Endothelial cell of umbilical vein (primary cell): ENCODE results near the gene TMEM109. TPM values are rescaled to one million over a fixed set of nuclear protein-coding genes. Genes with fewer than 3 reads are reported as not detected.
A peak's percentile ranks its signal among the peaks of the same experiment; 100 is the strongest.

Experiments used
- BruUV-seq: library from RNA; stranded (reverse); fragments of 400-500 nt; replicated peaks from 2 replicates; lab custom pipeline; 2021; lab: Mats Ljungman, UMichigan
- CTCF ChIA-PET: fragments of 300-600, 350-600 bp; sonication (Branson Sonifier 250); formaldehyde crosslinking; loops from one replicate; lab custom pipeline; 2021; ENCODE audit warnings: antibody characterized with exemption, inconsistent platforms; lab: Charles Lee
- POLR2A ChIA-PET: fragments of 300-600, 350-600 bp; sonication (Branson Sonifier 250); formaldehyde crosslinking; loops from one replicate; lab custom pipeline; 2021; ENCODE audit warnings: antibody characterized with exemption, inconsistent platforms; lab: Charles Lee
- DNase-seq: peaks from one replicate; pipeline ENCODE4 v3.0.0-alpha.2; 2011; ENCODE audit warnings: low read depth, low spot score
- FAIRE-seq: peaks from 2 replicates; lab custom pipeline; 2011; peaks lifted over from hg19 to GRCh38; lab: Jason Lieb, UNC
- H2AFZ ChIP-seq: 2 replicates; pipeline ENCODE4 v1.6.0; 2012; ENCODE audit warnings: low read depth, low read length, control low read depth, inconsistent platforms
- H3K27ac ChIP-seq: 2 replicates; pipeline ENCODE4 v1.5.1; 2011; ENCODE audit warnings: low read depth, mild to moderate bottlenecking, control low read depth, low read length, moderate library complexity; ENCODE audit not compliant: insufficient read depth
- H3K27me3 ChIP-seq, 2 experiments: 2 replicates each; pipeline versions ENCODE4 v1.6.0 to v1.6.1; 2011; ENCODE audit warnings: low read length in 2 of 2, mixed read lengths in 1 of 2; ENCODE audit not compliant: control insufficient read depth in 2 of 2, insufficient read depth in 2 of 2
- H3K36me3 ChIP-seq, 2 experiments: 2 replicates in 1 of 2; 3 replicates in 1 of 2; pipeline ENCODE4 v1.5.1; 2011; ENCODE audit warnings: low read length in 2 of 2, mild to moderate bottlenecking in 1 of 2, moderate library complexity in 1 of 2; ENCODE audit not compliant: control insufficient read depth in 2 of 2, insufficient read depth in 2 of 2; ENCODE audit errors: extremely low read depth in 1 of 2
- H3K4me1 ChIP-seq: 3 replicates; pipeline ENCODE4 v1.5.1; 2011; ENCODE audit warnings: mild to moderate bottlenecking, low read length; ENCODE audit not compliant: control insufficient read depth, insufficient read depth; ENCODE audit errors: extremely low read depth
- H3K4me2 ChIP-seq: 2 replicates; pipeline ENCODE4 v1.6.1; 2011; ENCODE audit warnings: low read length, control low read depth, mixed read lengths; ENCODE audit not compliant: insufficient read depth
- H3K4me3 ChIP-seq, 3 experiments: fragments of 200-600 bp in 1 of 3; sonication (generic), shearing (Covaris generic) in 1 of 3; replicated peaks in 1 of 3; 2 replicates each; pipeline ENCODE4 v1.5.1; 2011 to 2016; ENCODE audit warnings: control low read depth in 3 of 3, low read length in 3 of 3, mild to moderate bottlenecking in 2 of 3, inconsistent platforms in 1 of 3, low read depth in 1 of 3, moderate library complexity in 1 of 3; ENCODE audit not compliant: insufficient read depth in 1 of 3
- H3K79me2 ChIP-seq: 2 replicates; pipeline ENCODE4 v1.6.0; 2012; ENCODE audit warnings: low read length, inconsistent platforms; ENCODE audit not compliant: control insufficient read depth, insufficient read depth
- H3K9ac ChIP-seq: replicated peaks from 2 replicates; pipeline ENCODE3; 2011; ENCODE audit warnings: low read length, control low read depth; ENCODE audit not compliant: insufficient read depth; ENCODE audit errors: extremely low read depth
- H3K9me1 ChIP-seq: replicated peaks from 3 replicates; pipeline ENCODE4 v1.6.0; 2011; ENCODE audit warnings: mild to moderate bottlenecking, low read length; ENCODE audit not compliant: control insufficient read depth, insufficient read depth; ENCODE audit errors: extremely low read depth
- H3K9me3 ChIP-seq: replicated peaks from 2 replicates; pipeline ENCODE4 v1.5.1; 2012; ENCODE audit warnings: low read length, inconsistent platforms; ENCODE audit not compliant: control insufficient read depth, insufficient read depth
- H4K20me1 ChIP-seq: replicated peaks from 2 replicates; pipeline ENCODE3; 2011; ENCODE audit warnings: mild to moderate bottlenecking, low read length; ENCODE audit not compliant: control insufficient read depth, insufficient read depth; ENCODE audit errors: extremely low read depth
- CTCF ChIP-seq, 2 donors: IDR thresholded peaks; 1 replicate in 1 of 2; 2 replicates in 1 of 2; pipeline ENCODE4 v1.5.1; 2011; ENCODE audit warnings: low read length in 2 of 2, mild to moderate bottlenecking in 2 of 2, moderate library complexity in 2 of 2, control low read depth in 1 of 2, inconsistent platforms in 1 of 2, low read depth in 1 of 2; ENCODE audit not compliant: insufficient read depth in 1 of 2; ENCODE audit errors: extremely low read depth in 1 of 2
- FOS ChIP-seq: IDR thresholded peaks from 2 replicates; pipeline ENCODE4 v1.6.1; 2011; ENCODE audit warnings: mild to moderate bottlenecking, low read length, moderate library complexity, borderline replicate concordance; ENCODE audit not compliant: insufficient read depth
- GATA2 ChIP-seq: IDR thresholded peaks from 2 replicates; pipeline ENCODE4 v1.7.0; 2011; ENCODE audit warnings: low read depth, mild to moderate bottlenecking, moderate library complexity, mixed read lengths, low read length; ENCODE audit not compliant: insufficient read length, insufficient read depth
- JUN ChIP-seq: IDR thresholded peaks from 2 replicates; pipeline ENCODE4 v1.6.1; 2011; ENCODE audit warnings: borderline replicate concordance, low read depth; ENCODE audit not compliant: insufficient read length, insufficient read depth
- MYC ChIP-seq: IDR thresholded peaks from one replicate; pipeline ENCODE4 v1.6.1; 2011; ENCODE audit warnings: mild to moderate bottlenecking, low read depth, low read length
- POLR2A ChIP-seq: IDR thresholded peaks from 2 replicates; pipeline ENCODE4 v1.6.1; 2012; ENCODE audit warnings: low read depth, mild to moderate bottlenecking, control low read depth, low read length
- POLR2AphosphoS5 ChIP-seq: IDR thresholded peaks from 2 replicates; pipeline ENCODE4 v1.6.1; 2012; ENCODE audit warnings: low read depth, mild to moderate bottlenecking, control low read depth, low read length, moderate library complexity; ENCODE audit not compliant: insufficient read depth
- dilution Hi-C: fragments of 300-500 bp; cut with MboI; formaldehyde crosslinking; loops from one replicate; pipeline ENCODE4 v1.15.0; 2019; ENCODE audit warnings: low sequenced_read_pairs; ENCODE audit not compliant: extremely low pct_ligation_motif_present
- intact Hi-C: fragments of 100-400 bp; cut with micrococcal nuclease; formaldehyde crosslinking; loops from one replicate; pipeline ENCODE4 v1.10.0; 2022
- polyA plus RNA-seq, 4 experiments: library from polyadenylated mRNA; depleted of rRNA in 3 of 4; stranded (reverse) in 3 of 4; unstranded in 1 of 4; fragments of >200 nt; gene quantifications; 2 replicates each; pipeline versions ENCODE4 v1.2.1 to v1.2.3, GENCODE V29; 2011 to 2012; ENCODE audit warnings: missing spikeins in 1 of 4
- total RNA-seq: library from RNA; stranded (reverse); gene quantifications from 2 replicates; pipeline ENCODE4 v1.2.3, GENCODE V29; 2021

The TMEM109 gene
- total and polyA plus RNA-seq, 2 donors (not counting 3 experiments of a cell fraction or from before 2014, with no cell fraction given) = 143 to 192 TPM

GRCh38 chr11:60924906-60925853 lies 11.2 kb downstream of the TMEM109 start:
- H3K4me1 ChIP-seq = peaks cover 10% of the 10 kb centered on the region
- no peaks in the 10 kb centered on the region for H3K9me1 ChIP-seq
- no peak overlapping the region for H3K27ac ChIP-seq
- DNase-seq (no peak), FAIRE-seq (peak; percentile 26)
- H3K9me3 ChIP-seq = no peaks in the 10 kb centered on the region
- POLR2A ChIA-PET = interaction anchor here (0.6 kb wide), 1 partner anchor 15 kb away, joined by 3 read pairs; no protein-coding TSS in a partner anchor
- no peaks in the 10 kb centered on the region for H4K20me1 ChIP-seq
- dilution Hi-C loops (no loop called here), intact Hi-C loops (loop anchor here (1.0 kb wide), 1 partner anchor 10 kb away; no protein-coding TSS in a partner anchor)
- H2AFZ ChIP-seq = peak overlapping the region; percentile 33
- no peak for TF ChIP-seq MYC
- no peak for TF ChIP-seq POLR2AphosphoS5
- no peak for TF ChIP-seq JUN
- no peak for TF ChIP-seq GATA2
- no peak for TF ChIP-seq CTCF (IDR thresholded peaks at IDR 0.05; ENCODE audit: extremely low read depth in 1 of 2, insufficient read depth in 1 of 2, low read depth in 1 of 2, low read length in 2 of 2)
- TF ChIP-seq FOS = no peak
- no peak for TF ChIP-seq POLR2A
- no TSS peak for BruUV-seq
- no peaks in the 10 kb centered on the region for H3K27me3 ChIP-seq
- H3K79me2 ChIP-seq = no peaks in the 10 kb centered on the region
- H3K4me3 ChIP-seq = peak overlapping the region; percentile 39 to 80 (median 44)
- H3K9ac ChIP-seq = peak overlapping the region; percentile 63
- H3K36me3 ChIP-seq = peaks cover 7 to 35% of the 10 kb centered on the region in 2 experiments
- CTCF ChIA-PET = interaction anchor here (1.0 kb wide), 1 partner anchor 83 kb away, joined by 3 read pairs; no protein-coding TSS in a partner anchor
- H3K4me2 ChIP-seq = peak overlapping the region; percentile 47
